ENCODE results near the gene AAK1.
A peak's percentile ranks its signal among the peaks of the same experiment; 100 is the strongest.

The AAK1 gene

GRCh38 chr2:69566669-69567068 is 76.9 kb downstream of the AAK1 start:
- no peak overlapping the region for H3K9ac ChIP-seq
- H3K27me3 ChIP-seq: no peaks in the 10 kb centered on the region
- H4K20me1 ChIP-seq: peaks cover 56% of the 10 kb centered on the region
- TF ChIP-seq Cebpa-rat (IDR thresholded peaks at IDR 0.05): no peak
- peaks cover 28% of the 10 kb centered on the region for H3K4me1 ChIP-seq
- no peak overlapping the region for H3K27ac ChIP-seq
- no peaks in the 10 kb centered on the region for H3K9me3 ChIP-seq
- H3K36me3 ChIP-seq: peaks cover 9% of the 10 kb centered on the region
- no peak overlapping the region for H3K4me3 ChIP-seq
- no peak overlapping the region for H3K4me2 ChIP-seq

GRCh38 chr2:69565431-69565839 is 78.1 kb downstream of the AAK1 start:
- Histone ChIP-seq H3K27me3 (no peaks in the 10 kb centered on the region), H3K36me3 (peaks cover 8% of the 10 kb centered on the region), H3K9ac (no peak overlapping the region), H3K4me1 (peaks cover 40% of the 10 kb centered on the region), H3K9me3 (no peaks in the 10 kb centered on the region), H3K4me3 (no peak overlapping the region), H3K27ac (no peak overlapping the region), H3K4me2 (no peak overlapping the region), H4K20me1 (peaks cover 61% of the 10 kb centered on the region)
- TF ChIP-seq Cebpa-rat (IDR thresholded peaks at IDR 0.05): no peak

GRCh38 chr2:69564604-69565003 is 78.9 kb downstream of the AAK1 start:
- no peak for TF ChIP-seq Cebpa-rat (IDR thresholded peaks at IDR 0.05)
- no peak overlapping the region for H3K4me2 ChIP-seq
- H3K27me3 ChIP-seq: no peaks in the 10 kb centered on the region
- peaks cover 63% of the 10 kb centered on the region for H4K20me1 ChIP-seq
- peaks cover 43% of the 10 kb centered on the region for H3K4me1 ChIP-seq
- no peak overlapping the region for H3K4me3 ChIP-seq
- H3K27ac ChIP-seq: no peak overlapping the region
- H3K9me3 ChIP-seq: no peaks in the 10 kb centered on the region
- H3K9ac ChIP-seq: no peak overlapping the region
- H3K36me3 ChIP-seq: peaks cover 8% of the 10 kb centered on the region

- no peak for TF ChIP-seq Cebpa-rat (IDR thresholded peaks at IDR 0.05)
- H3K27ac ChIP-seq: no peak overlapping the region
- peaks cover 8% of the 10 kb centered on the region for H3K36me3 ChIP-seq
- H3K4me3 ChIP-seq: no peak overlapping the region
- no peaks in the 10 kb centered on the region for H3K9me3 ChIP-seq
- H3K9ac ChIP-seq: no peak overlapping the region
- peaks cover 61% of the 10 kb centered on the region for H4K20me1 ChIP-seq
- peaks cover 45% of the 10 kb centered on the region for H3K4me1 ChIP-seq
- H3K4me2 ChIP-seq: peak overlapping the region; percentile 52
- H3K27me3 ChIP-seq: no peaks in the 10 kb centered on the region
These were observed 80.5 kb downstream of the AAK1 start for GRCh38 chr2:69563021-69563420.

- Histone ChIP-seq H4K20me1 (peaks cover 45% of the 10 kb centered on the region), H3K9ac (no peak overlapping the region), H3K4me2 (0 out of 2 replicates have a peak overlapping the region, but pooled peaks have one; percentile 2), H3K27me3 (no peaks in the 10 kb centered on the region), H3K36me3 (peaks cover 17% of the 10 kb centered on the region), H3K4me3 (no peak overlapping the region), H3K4me1 (peaks cover 51% of the 10 kb centered on the region), H3K9me3 (no peaks in the 10 kb centered on the region), H3K27ac (no peak overlapping the region)
- TF ChIP-seq Cebpa-rat (IDR thresholded peaks at IDR 0.05): no peak
These were observed 82.4 kb downstream of the AAK1 start for GRCh38 chr2:69561101-69561500.

- peaks cover 37% of the 10 kb centered on the region for H4K20me1 ChIP-seq
These were observed 83.4 kb downstream of the AAK1 start for GRCh38 chr2:69560147-69560482.

GRCh38 chr2:69559442-69560146 is 83.9 kb downstream of the AAK1 start:
- peaks cover 61% of the 10 kb centered on the region for H3K4me1 ChIP-seq
- peaks cover 32% of the 10 kb centered on the region for H4K20me1 ChIP-seq
- peaks cover 10% of the 10 kb centered on the region for H3K36me3 ChIP-seq
- no peaks in the 10 kb centered on the region for H3K27me3 ChIP-seq
- TF ChIP-seq Cebpa-rat (IDR thresholded peaks at IDR 0.05): no peak
- H3K4me2 ChIP-seq: no peak overlapping the region
- H3K9ac ChIP-seq: no peak overlapping the region
- no peak overlapping the region for H3K27ac ChIP-seq
- no peaks in the 10 kb centered on the region for H3K9me3 ChIP-seq
- H3K4me3 ChIP-seq: no peak overlapping the region

More at GRCh38 chr2:69560147-69560482, 83.4 kb downstream of the AAK1 start:
- Histone ChIP-seq H3K4me1 (peaks cover 60% of the 10 kb centered on the region), H3K36me3 (peaks cover 10% of the 10 kb centered on the region), H3K4me2 (no peak overlapping the region), H3K27ac (no peak overlapping the region), H3K9me3 (no peaks in the 10 kb centered on the region), H3K4me3 (no peak overlapping the region), H3K9ac (no peak overlapping the region), H3K27me3 (no peaks in the 10 kb centered on the region)
- no peak for TF ChIP-seq Cebpa-rat (IDR thresholded peaks at IDR 0.05)

- Histone ChIP-seq H3K9me3 (peaks cover 9% of the 10 kb centered on the region), H3K4me2 (no peak overlapping the region)
These were observed 87.5 kb downstream of the AAK1 start for GRCh38 chr2:69556008-69556407.

GRCh38 chr2:69554981-69555380 is 88.6 kb downstream of the AAK1 start:
- H3K9me3 ChIP-seq: peaks cover 9% of the 10 kb centered on the region
- H3K27me3 ChIP-seq: no peaks in the 10 kb centered on the region
- H3K9ac ChIP-seq: 0 out of 2 replicates have a peak overlapping the region, but pooled peaks have one; percentile 1
- H3K4me2 ChIP-seq: peak overlapping the region; percentile 68
- no peak for TF ChIP-seq Cebpa-rat (IDR thresholded peaks at IDR 0.05)
- H3K4me3 ChIP-seq: no peak overlapping the region
- H3K36me3 ChIP-seq: peaks cover 40% of the 10 kb centered on the region
- peaks cover 31% of the 10 kb centered on the region for H3K4me1 ChIP-seq
- peaks cover 18% of the 10 kb centered on the region for H4K20me1 ChIP-seq
- H3K27ac ChIP-seq: peak overlapping the region; percentile 39

More at GRCh38 chr2:69556008-69556407, 87.5 kb downstream of the AAK1 start:
- H3K4me1 ChIP-seq: peaks cover 41% of the 10 kb centered on the region
- H3K27me3 ChIP-seq: no peaks in the 10 kb centered on the region
- H3K4me3 ChIP-seq: no peak overlapping the region
- no peak overlapping the region for H3K9ac ChIP-seq
- no peak for TF ChIP-seq Cebpa-rat (IDR thresholded peaks at IDR 0.05)
- peaks cover 35% of the 10 kb centered on the region for H3K36me3 ChIP-seq
- peaks cover 28% of the 10 kb centered on the region for H4K20me1 ChIP-seq
- H3K27ac ChIP-seq: 0 out of 2 replicates have a peak overlapping the region, but pooled peaks have one; percentile 5

GRCh38 chr2:69554568-69554967 is 89.0 kb downstream of the AAK1 start:
- Histone ChIP-seq H3K27ac (peak overlapping the region; percentile 39), H3K27me3 (no peaks in the 10 kb centered on the region), H3K9ac (0 out of 2 replicates have a peak overlapping the region, but pooled peaks have one; percentile 1), H4K20me1 (peaks cover 14% of the 10 kb centered on the region), H3K36me3 (peaks cover 43% of the 10 kb centered on the region), H3K4me2 (peak overlapping the region; percentile 68), H3K9me3 (peaks cover 9% of the 10 kb centered on the region), H3K4me1 (peaks cover 26% of the 10 kb centered on the region), H3K4me3 (no peak overlapping the region)
- TF ChIP-seq Cebpa-rat (IDR thresholded peaks at IDR 0.05): no peak
